Right atrium auricular region (tissue), 2 donors: Measurements from ENCODE around the gene LGI4. TPM values are rescaled to one million over a fixed set of nuclear protein-coding genes. Genes with fewer than 3 reads are reported as not detected.

Experiments
- DNase-seq: peaks from one replicate; pipeline ENCODE4 v3.0.0-alpha.2; 2019; ENCODE audit warnings: low spot score
- H3K27ac ChIP-seq, 2 donors: fragments of 200-600 bp; sonication (generic); 1 replicate in 1 of 2; 2 replicates in 1 of 2; pipeline ENCODE4 v1.5.1; 2016 to 2019
- H3K27me3 ChIP-seq, 2 donors: fragments of 200-600 bp; sonication (generic); one replicate each; pipeline versions ENCODE4 v1.5.1 to v1.6.0; 2017 to 2019
- H3K36me3 ChIP-seq: fragments of 200-600 bp; sonication (generic); one replicate; pipeline ENCODE4 v1.5.1; 2016
- H3K4me1 ChIP-seq, 2 donors: fragments of 200-600 bp; sonication (generic); one replicate each; pipeline versions ENCODE4 v1.5.1 to v1.6.0; 2017 to 2019
- H3K4me3 ChIP-seq, 2 donors: fragments of 200-600 bp; sonication (generic); 1 replicate in 1 of 2; 2 replicates in 1 of 2; pipeline ENCODE4 v1.5.1; 2017 to 2019; ENCODE audit warnings: mild to moderate bottlenecking in 1 of 2, moderate library complexity in 1 of 2
- H3K9me3 ChIP-seq, 2 donors: fragments of 200-600 bp; sonication (generic); one replicate each; pipeline ENCODE4 v1.5.1; 2019
- CTCF ChIP-seq, 2 donors: fragments of 200-600 bp; sonication (generic); IDR thresholded peaks; one replicate each; pipeline ENCODE4 v1.5.1; 2019; ENCODE audit warnings: antibody characterized with exemption in 2 of 2
- total RNA-seq, 2 donors: library from RNA; depleted of rRNA; stranded (reverse); fragments of >200 nt; gene quantifications; one replicate each; pipeline ENCODE4 v1.1.0, GENCODE V29; 2016

LGI4 gene
- total RNA-seq, 2 donors from 2014 or later, result 10.9 to 42.5 TPM

- DNase-seq, result no peak
- Histone ChIP-seq H3K4me3 (no peak overlapping the region), H3K36me3 (peaks cover 44% of the 10 kb centered on the region), H3K9me3 (peaks cover 0 to 8% of the 10 kb centered on the region in 2 donors), H3K27me3 (no peaks in the 10 kb centered on the region), H3K27ac (no peak overlapping the region), H3K4me1 (peaks cover 0 to 10% of the 10 kb centered on the region in 2 donors)
- no peak for TF ChIP-seq CTCF (IDR thresholded peaks at IDR 0.05)
Measured at GRCh38 chr19:35159606-35160005, 24.7 kb upstream of the LGI4 start.

GRCh38 chr19:35157431-35157830 is 22.6 kb upstream of the LGI4 start:
- Histone ChIP-seq H3K9me3 (no peaks in the 10 kb centered on the region), H3K4me3 (no peak overlapping the region), H3K27ac (no peak overlapping the region), H3K36me3 (peaks cover 24% of the 10 kb centered on the region), H3K4me1 (peaks cover 0 to 23% of the 10 kb centered on the region in 2 donors), H3K27me3 (peaks cover 0 to 7% of the 10 kb centered on the region in 2 donors)
- TF ChIP-seq CTCF (IDR thresholded peaks at IDR 0.05), result no peak
- DNase-seq, result no peak

GRCh38 chr19:35156673-35157014 is 21.8 kb upstream of the LGI4 start:
- H3K4me3 ChIP-seq, result no peak overlapping the region
- no peaks in the 10 kb centered on the region for H3K9me3 ChIP-seq
- H3K36me3 ChIP-seq, result peaks cover 16% of the 10 kb centered on the region
- peaks cover 0 to 7% of the 10 kb centered on the region in 2 donors for H3K27me3 ChIP-seq
- no peak for DNase-seq
- peaks cover 0 to 23% of the 10 kb centered on the region in 2 donors for H3K4me1 ChIP-seq
- H3K27ac ChIP-seq, result no peak overlapping the region
- no peak for TF ChIP-seq CTCF (IDR thresholded peaks at IDR 0.05)

- no peak for DNase-seq
- peaks cover 0 to 7% of the 10 kb centered on the region in 2 donors for H3K27me3 ChIP-seq
- no peak for TF ChIP-seq CTCF (IDR thresholded peaks at IDR 0.05)
- peaks cover 0 to 23% of the 10 kb centered on the region in 2 donors for H3K4me1 ChIP-seq
- H3K27ac ChIP-seq, result no peak overlapping the region
- H3K9me3 ChIP-seq, result no peaks in the 10 kb centered on the region
- H3K4me3 ChIP-seq, result peak overlapping the region in 1 of 2 donors; percentile 58
- H3K36me3 ChIP-seq, result peaks cover 11% of the 10 kb centered on the region
Measured at GRCh38 chr19:35155981-35156672, 21.3 kb upstream of the LGI4 start.

- Histone ChIP-seq H3K36me3 (peaks cover 10% of the 10 kb centered on the region), H3K9me3 (no peaks in the 10 kb centered on the region), H3K4me1 (peaks cover 0 to 23% of the 10 kb centered on the region in 2 donors), H3K27me3 (peaks cover 0 to 7% of the 10 kb centered on the region in 2 donors), H3K4me3 (peak overlapping the region; percentile 58 to 67), H3K27ac (peak overlapping the region; percentile 70 to 85)
- no peak for DNase-seq
- TF ChIP-seq CTCF (IDR thresholded peaks at IDR 0.05), result no peak
Measured at GRCh38 chr19:35155441-35155840, 20.6 kb upstream of the LGI4 start.
